GM18526 (cell line): Measurements from ENCODE around the gene DAB1.

Experiments
- POLR2A ChIP-seq: IDR thresholded peaks from 3 replicates; pipeline ENCODE4 v1.6.1; 2011; ENCODE audit not compliant: insufficient read length; ENCODE audit errors: extremely low read depth

Gene DAB1

GRCh38 chr1:57316861-57317260, 107.0 kb downstream of the DAB1 start:
- no peak for TF ChIP-seq POLR2A

GRCh38 chr1:57316291-57316690, 107.6 kb downstream of the DAB1 start:
- TF ChIP-seq POLR2A = no peak

- TF ChIP-seq POLR2A = no peak
These were observed 111.0 kb downstream of the DAB1 start for GRCh38 chr1:57312869-57313268.

- TF ChIP-seq POLR2A = no peak
These were observed 112.4 kb downstream of the DAB1 start for GRCh38 chr1:57311411-57311810.

GRCh38 chr1:57311006-57311405, 112.9 kb downstream of the DAB1 start:
- TF ChIP-seq POLR2A = no peak

GRCh38 chr1:57309630-57310029, 114.2 kb downstream of the DAB1 start:
- TF ChIP-seq POLR2A = no peak

GRCh38 chr1:57307392-57308170, 116.3 kb downstream of the DAB1 start:
- no peak for TF ChIP-seq POLR2A

GRCh38 chr1:57304591-57304990, 119.3 kb downstream of the DAB1 start:
- no peak for TF ChIP-seq POLR2A

GRCh38 chr1:57302812-57303596, 120.9 kb downstream of the DAB1 start:
- no peak for TF ChIP-seq POLR2A

- TF ChIP-seq POLR2A = no peak
These were observed 123.7 kb downstream of the DAB1 start for GRCh38 chr1:57300186-57300585.

- TF ChIP-seq POLR2A = no peak
These were observed 127.1 kb downstream of the DAB1 start for GRCh38 chr1:57296726-57297250.

- no peak for TF ChIP-seq POLR2A
These were observed 128.5 kb downstream of the DAB1 start for GRCh38 chr1:57295326-57295725.

- TF ChIP-seq POLR2A = no peak
These were observed 129.7 kb downstream of the DAB1 start for GRCh38 chr1:57294177-57294576.

GRCh38 chr1:57293214-57293613, 130.6 kb downstream of the DAB1 start:
- TF ChIP-seq POLR2A = no peak

- no peak for TF ChIP-seq POLR2A
These were observed 134.1 kb downstream of the DAB1 start for GRCh38 chr1:57289781-57290180.

GRCh38 chr1:57285992-57286391, 137.9 kb downstream of the DAB1 start:
- no peak for TF ChIP-seq POLR2A

GRCh38 chr1:57282411-57282810, 141.4 kb downstream of the DAB1 start:
- no peak for TF ChIP-seq POLR2A

- no peak for TF ChIP-seq POLR2A
These were observed 142.5 kb downstream of the DAB1 start for GRCh38 chr1:57281324-57281723.
